HCT116 (cell line): ENCODE data around the gene UBE2F.
"Not testable (repeated sequence)": the region's sequence is repeated elsewhere in the genome, so short reads cannot be mapped to it uniquely, and the experiment has no call there.

Experiments used
- EZH2 ChIP-seq: fragments of 200-600 bp; sonication (generic); IDR thresholded peaks from 2 replicates; pipeline ENCODE4 v1.6.1; 2017; ENCODE audit warnings: antibody characterized with exemption, mixed run types
- FOSL1 ChIP-seq: IDR thresholded peaks from 2 replicates; pipeline ENCODE4 v1.6.1; 2012; ENCODE audit warnings: low read depth
- POLR2A ChIP-seq: IDR thresholded peaks from 2 replicates; pipeline ENCODE4 v1.7.0; 2011; ENCODE audit warnings: borderline replicate concordance; ENCODE audit not compliant: insufficient read depth, insufficient read length; ENCODE audit errors: extremely low read depth
- POLR2AphosphoS5 ChIP-seq: IDR thresholded peaks from 2 replicates; pipeline ENCODE4 v1.6.1; 2011; ENCODE audit warnings: mild to moderate bottlenecking, low read depth, low read length, moderate library complexity
- SP1 ChIP-seq: IDR thresholded peaks from 2 replicates; pipeline ENCODE4 v1.6.1; 2012; ENCODE audit warnings: low read depth
- ZNF274 ChIP-seq: fragments of 200-500 bp; sonication (Bioruptor generic); IDR thresholded peaks from 2 replicates; pipeline ENCODE4 v1.6.1; 2014; ENCODE audit warnings: mild to moderate bottlenecking, low read depth, low read length, inconsistent platforms
- TF ChIP-seq, protein P1 (sequence below), 3 experiments: fragments of 200-600 bp in 1 of 3; sonication (generic) in 1 of 3; IDR thresholded peaks in 2 of 3; conservative IDR thresholded peaks in 1 of 3; 2 replicates each; pipeline ENCODE4 v1.5.1; 2012 to 2017; ENCODE audit warnings: low read depth in 2 of 3, low read length in 2 of 3, antibody characterized with exemption in 1 of 3, borderline replicate concordance in 1 of 3, control low read depth in 1 of 3, mild to moderate bottlenecking in 1 of 3, mixed read lengths in 1 of 3, mixed run types in 1 of 3, moderate library complexity in 1 of 3; ENCODE audit not compliant: insufficient read depth in 1 of 3
- TF ChIP-seq, protein P2 (sequence below): IDR thresholded peaks from 2 replicates; pipeline ENCODE4 v1.6.1; 2012
- TF ChIP-seq, protein P3 (sequence below): IDR thresholded peaks from 2 replicates; pipeline ENCODE4 v1.6.1; 2011; ENCODE audit warnings: mild to moderate bottlenecking, low read length, moderate library complexity; ENCODE audit not compliant: insufficient replicate concordance; ENCODE audit errors: extremely low read depth
- TF ChIP-seq, protein P4 (sequence below): IDR thresholded peaks from 2 replicates; pipeline ENCODE4 v1.6.1; 2012; ENCODE audit warnings: low read depth

DNA sequence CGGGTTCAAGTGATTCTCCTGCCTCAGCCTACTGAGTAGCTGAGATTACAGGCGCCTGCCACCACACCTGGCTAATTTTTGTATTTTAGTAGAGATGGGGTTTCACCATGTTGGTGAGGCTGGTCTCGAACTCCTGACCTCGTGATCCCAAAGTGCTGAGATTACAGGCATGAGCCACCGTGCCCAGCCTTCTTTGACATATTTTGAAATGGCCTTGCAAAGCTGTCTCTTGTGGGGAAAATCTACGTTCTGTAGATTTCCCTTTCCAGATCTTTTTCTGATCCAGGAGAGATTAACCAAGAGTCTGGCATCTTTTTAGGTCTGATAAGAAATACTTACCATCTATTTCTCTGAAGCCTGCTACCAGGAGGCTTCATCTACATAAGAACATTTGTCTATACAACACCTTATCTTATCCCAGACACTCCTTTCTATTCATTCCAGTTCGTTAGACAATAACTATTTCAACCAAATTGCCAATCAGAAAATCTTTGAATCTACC, 3.3 kb upstream of the UBE2F start:
- TF ChIP-seq, protein P1, sequence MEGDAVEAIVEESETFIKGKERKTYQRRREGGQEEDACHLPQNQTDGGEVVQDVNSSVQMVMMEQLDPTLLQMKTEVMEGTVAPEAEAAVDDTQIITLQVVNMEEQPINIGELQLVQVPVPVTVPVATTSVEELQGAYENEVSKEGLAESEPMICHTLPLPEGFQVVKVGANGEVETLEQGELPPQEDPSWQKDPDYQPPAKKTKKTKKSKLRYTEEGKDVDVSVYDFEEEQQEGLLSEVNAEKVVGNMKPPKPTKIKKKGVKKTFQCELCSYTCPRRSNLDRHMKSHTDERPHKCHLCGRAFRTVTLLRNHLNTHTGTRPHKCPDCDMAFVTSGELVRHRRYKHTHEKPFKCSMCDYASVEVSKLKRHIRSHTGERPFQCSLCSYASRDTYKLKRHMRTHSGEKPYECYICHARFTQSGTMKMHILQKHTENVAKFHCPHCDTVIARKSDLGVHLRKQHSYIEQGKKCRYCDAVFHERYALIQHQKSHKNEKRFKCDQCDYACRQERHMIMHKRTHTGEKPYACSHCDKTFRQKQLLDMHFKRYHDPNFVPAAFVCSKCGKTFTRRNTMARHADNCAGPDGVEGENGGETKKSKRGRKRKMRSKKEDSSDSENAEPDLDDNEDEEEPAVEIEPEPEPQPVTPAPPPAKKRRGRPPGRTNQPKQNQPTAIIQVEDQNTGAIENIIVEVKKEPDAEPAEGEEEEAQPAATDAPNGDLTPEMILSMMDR (IDR thresholded peaks at IDR 0.05 in 2 of 3, conservative IDR thresholded peaks at IDR 0.05 in 1 of 3; ENCODE audit: borderline replicate concordance in 1 of 3, insufficient read depth in 1 of 3, low read depth in 2 of 3, low read length in 2 of 3) = not testable (repeated sequence)
- TF ChIP-seq, protein P2, sequence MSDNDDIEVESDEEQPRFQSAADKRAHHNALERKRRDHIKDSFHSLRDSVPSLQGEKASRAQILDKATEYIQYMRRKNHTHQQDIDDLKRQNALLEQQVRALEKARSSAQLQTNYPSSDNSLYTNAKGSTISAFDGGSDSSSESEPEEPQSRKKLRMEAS = not testable (repeated sequence)
- not testable (repeated sequence) for TF ChIP-seq POLR2A, EZH2, POLR2AphosphoS5, ZNF274, FOSL1, SP1
- TF ChIP-seq, protein P3, sequence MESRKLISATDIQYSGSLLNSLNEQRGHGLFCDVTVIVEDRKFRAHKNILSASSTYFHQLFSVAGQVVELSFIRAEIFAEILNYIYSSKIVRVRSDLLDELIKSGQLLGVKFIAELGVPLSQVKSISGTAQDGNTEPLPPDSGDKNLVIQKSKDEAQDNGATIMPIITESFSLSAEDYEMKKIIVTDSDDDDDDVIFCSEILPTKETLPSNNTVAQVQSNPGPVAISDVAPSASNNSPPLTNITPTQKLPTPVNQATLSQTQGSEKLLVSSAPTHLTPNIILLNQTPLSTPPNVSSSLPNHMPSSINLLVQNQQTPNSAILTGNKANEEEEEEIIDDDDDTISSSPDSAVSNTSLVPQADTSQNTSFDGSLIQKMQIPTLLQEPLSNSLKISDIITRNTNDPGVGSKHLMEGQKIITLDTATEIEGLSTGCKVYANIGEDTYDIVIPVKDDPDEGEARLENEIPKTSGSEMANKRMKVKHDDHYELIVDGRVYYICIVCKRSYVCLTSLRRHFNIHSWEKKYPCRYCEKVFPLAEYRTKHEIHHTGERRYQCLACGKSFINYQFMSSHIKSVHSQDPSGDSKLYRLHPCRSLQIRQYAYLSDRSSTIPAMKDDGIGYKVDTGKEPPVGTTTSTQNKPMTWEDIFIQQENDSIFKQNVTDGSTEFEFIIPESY = not testable (repeated sequence)
- TF ChIP-seq, protein P4, sequence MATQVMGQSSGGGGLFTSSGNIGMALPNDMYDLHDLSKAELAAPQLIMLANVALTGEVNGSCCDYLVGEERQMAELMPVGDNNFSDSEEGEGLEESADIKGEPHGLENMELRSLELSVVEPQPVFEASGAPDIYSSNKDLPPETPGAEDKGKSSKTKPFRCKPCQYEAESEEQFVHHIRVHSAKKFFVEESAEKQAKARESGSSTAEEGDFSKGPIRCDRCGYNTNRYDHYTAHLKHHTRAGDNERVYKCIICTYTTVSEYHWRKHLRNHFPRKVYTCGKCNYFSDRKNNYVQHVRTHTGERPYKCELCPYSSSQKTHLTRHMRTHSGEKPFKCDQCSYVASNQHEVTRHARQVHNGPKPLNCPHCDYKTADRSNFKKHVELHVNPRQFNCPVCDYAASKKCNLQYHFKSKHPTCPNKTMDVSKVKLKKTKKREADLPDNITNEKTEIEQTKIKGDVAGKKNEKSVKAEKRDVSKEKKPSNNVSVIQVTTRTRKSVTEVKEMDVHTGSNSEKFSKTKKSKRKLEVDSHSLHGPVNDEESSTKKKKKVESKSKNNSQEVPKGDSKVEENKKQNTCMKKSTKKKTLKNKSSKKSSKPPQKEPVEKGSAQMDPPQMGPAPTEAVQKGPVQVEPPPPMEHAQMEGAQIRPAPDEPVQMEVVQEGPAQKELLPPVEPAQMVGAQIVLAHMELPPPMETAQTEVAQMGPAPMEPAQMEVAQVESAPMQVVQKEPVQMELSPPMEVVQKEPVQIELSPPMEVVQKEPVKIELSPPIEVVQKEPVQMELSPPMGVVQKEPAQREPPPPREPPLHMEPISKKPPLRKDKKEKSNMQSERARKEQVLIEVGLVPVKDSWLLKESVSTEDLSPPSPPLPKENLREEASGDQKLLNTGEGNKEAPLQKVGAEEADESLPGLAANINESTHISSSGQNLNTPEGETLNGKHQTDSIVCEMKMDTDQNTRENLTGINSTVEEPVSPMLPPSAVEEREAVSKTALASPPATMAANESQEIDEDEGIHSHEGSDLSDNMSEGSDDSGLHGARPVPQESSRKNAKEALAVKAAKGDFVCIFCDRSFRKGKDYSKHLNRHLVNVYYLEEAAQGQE = not testable (repeated sequence)
